ENCODE measurements around the gene ZNF428. TPM values are rescaled to one million over a fixed set of nuclear protein-coding genes. Genes with fewer than 3 reads are reported as not detected.

ZNF428 gene
- total RNA-seq, 3 donors from 2014 or later = 13.6 to 40.2 (median 19.4) TPM

DNA sequence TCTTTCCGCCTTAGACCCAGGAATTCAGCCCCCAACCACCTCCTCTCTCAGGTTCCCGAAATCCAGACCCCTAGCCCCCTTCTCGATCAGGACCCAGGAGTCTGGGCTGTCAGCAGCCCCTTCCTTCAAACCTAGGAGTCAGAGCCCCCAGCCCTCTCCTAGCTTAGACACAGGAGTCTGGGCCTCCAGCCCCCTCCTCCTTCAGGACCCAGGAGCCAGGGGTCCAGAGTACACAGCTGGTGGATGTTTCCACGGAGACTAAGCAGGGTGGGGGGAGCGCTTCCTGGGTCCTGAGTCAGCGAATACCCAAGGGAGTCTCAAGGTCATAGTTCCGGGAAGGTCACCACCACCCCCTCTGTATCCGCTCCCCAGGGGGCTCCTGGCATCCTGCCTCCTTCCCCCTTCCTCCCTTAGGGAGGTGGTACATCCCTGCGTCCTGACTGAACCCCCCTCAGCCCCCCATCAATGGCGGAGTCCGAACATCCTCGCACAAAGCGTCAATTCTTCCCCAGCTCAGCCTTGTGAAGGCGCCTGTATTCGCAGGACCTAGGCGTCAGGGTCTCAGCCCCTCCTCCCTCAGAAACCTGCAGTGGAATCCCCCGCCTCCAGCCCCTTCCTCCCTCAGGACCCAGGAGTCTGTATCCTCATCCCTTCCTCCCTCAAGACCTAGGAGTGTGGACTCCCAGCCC lies 15.6 kb upstream of the ZNF428 start:
- H3K4me1 ChIP-seq (ENCODE audit: low read depth) = peaks cover under 1% of the 10 kb centered on the region
- ATAC-seq = no peak
- H3K36me3 ChIP-seq (ENCODE audit: low read depth) = no peaks in the 10 kb centered on the region
- TF ChIP-seq, protein P1, sequence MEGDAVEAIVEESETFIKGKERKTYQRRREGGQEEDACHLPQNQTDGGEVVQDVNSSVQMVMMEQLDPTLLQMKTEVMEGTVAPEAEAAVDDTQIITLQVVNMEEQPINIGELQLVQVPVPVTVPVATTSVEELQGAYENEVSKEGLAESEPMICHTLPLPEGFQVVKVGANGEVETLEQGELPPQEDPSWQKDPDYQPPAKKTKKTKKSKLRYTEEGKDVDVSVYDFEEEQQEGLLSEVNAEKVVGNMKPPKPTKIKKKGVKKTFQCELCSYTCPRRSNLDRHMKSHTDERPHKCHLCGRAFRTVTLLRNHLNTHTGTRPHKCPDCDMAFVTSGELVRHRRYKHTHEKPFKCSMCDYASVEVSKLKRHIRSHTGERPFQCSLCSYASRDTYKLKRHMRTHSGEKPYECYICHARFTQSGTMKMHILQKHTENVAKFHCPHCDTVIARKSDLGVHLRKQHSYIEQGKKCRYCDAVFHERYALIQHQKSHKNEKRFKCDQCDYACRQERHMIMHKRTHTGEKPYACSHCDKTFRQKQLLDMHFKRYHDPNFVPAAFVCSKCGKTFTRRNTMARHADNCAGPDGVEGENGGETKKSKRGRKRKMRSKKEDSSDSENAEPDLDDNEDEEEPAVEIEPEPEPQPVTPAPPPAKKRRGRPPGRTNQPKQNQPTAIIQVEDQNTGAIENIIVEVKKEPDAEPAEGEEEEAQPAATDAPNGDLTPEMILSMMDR (IDR thresholded peaks at IDR 0.05) = no peak
- no peak for DNase-seq
- intact Hi-C loops (cut with DNase I, micrococcal nuclease) = loop anchor here in 1 of 2 donors (10.0 kb wide), 1 partner anchor 80 kb away; no protein-coding TSS in a partner anchor
- H3K4me3 ChIP-seq = no peak overlapping the region
- no peaks in the 10 kb centered on the region for H3K9me3 ChIP-seq

DNA sequence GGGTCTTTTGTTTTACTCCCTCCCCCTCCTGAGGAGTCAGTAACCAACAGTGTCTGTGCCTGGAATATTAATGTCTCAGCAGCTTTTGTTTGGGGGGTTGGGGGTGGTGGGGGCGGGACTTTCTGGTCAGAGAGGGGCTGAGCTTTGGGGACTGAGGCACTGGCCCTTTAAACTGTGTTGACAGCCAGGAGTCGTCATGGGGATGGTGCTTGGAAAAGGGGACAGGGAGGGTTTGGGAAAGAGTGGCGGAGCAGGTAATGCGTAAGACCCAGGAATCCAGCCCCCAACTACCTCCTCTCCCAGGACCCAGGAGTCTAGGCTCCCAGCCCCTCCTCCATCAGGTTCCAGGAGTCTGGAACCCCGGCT lies 15.1 kb upstream of the ZNF428 start:
- no peaks in the 10 kb centered on the region for H3K4me1 ChIP-seq (ENCODE audit: low read depth)
- no peak overlapping the region for H3K4me3 ChIP-seq
- no peaks in the 10 kb centered on the region for H3K36me3 ChIP-seq (ENCODE audit: low read depth)
- intact Hi-C loops (cut with DNase I, micrococcal nuclease) = loop anchor here in 1 of 2 donors (10.0 kb wide), 1 partner anchor 80 kb away; no protein-coding TSS in a partner anchor
- H3K9me3 ChIP-seq = no peaks in the 10 kb centered on the region
- DNase-seq (no peak), ATAC-seq (no peak)
- TF ChIP-seq, protein P1 (IDR thresholded peaks at IDR 0.05) = no peak

DNA sequence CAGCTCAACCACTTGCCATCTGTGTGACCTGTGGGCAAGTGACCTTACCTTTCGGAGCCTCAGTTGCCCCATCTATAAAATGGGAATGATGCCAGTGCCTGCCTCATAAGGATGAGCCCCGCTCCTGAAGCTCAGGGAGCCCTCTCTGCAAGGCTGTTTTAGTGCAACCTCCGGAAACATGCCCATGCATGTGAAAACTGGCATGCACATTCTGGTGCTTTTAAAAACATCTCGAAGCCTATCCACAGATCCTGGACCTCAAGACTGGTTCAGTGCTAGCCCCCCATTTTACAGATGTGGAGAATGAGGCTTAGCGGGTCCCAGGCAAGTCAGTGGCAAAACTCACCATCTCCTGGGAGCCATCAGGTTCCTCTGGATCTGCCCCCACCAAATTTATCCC lies 14.6 kb upstream of the ZNF428 start:
- Histone ChIP-seq H3K36me3 (ENCODE audit: low read depth) (no peaks in the 10 kb centered on the region), H3K4me1 (ENCODE audit: low read depth) (no peaks in the 10 kb centered on the region), H3K4me3 (no peak overlapping the region), H3K9me3 (no peaks in the 10 kb centered on the region)
- ATAC-seq (no peak), DNase-seq (no peak)
- intact Hi-C loops (cut with DNase I, micrococcal nuclease) = loop anchor here in 1 of 2 donors (10.0 kb wide), 1 partner anchor 79 kb away; no protein-coding TSS in a partner anchor
- TF ChIP-seq, protein P1 (IDR thresholded peaks at IDR 0.05) = no peak

DNA sequence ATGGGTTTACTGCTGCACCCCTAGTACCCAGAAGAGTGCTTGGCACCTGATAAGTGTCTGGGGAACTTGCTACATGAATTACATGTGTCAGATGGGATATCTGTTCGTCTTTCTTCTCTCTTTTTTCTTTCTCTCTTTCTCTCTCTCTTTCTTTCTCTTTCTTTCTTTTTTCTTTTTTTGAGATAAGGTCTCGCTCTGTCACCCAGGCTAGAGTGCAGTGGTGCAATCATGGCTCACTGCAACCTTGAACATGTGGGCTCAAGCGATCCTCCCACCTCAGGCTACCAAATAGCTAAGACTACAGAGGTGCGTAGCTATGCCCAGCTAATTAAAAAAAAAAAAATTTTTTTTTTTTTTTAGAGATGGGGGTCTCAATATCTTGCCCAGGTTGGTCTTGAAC lies 14.1 kb upstream of the ZNF428 start:
- H3K4me3 ChIP-seq = no peak overlapping the region
- no peaks in the 10 kb centered on the region for H3K36me3 ChIP-seq (ENCODE audit: low read depth)
- no peaks in the 10 kb centered on the region for H3K9me3 ChIP-seq
- intact Hi-C loops (cut with DNase I, micrococcal nuclease) = loop anchor here in 1 of 2 donors (10.0 kb wide), 1 partner anchor 79 kb away; no protein-coding TSS in a partner anchor
- no peak for DNase-seq
- TF ChIP-seq, protein P1 (IDR thresholded peaks at IDR 0.05) = no peak
- no peak for ATAC-seq
- H3K4me1 ChIP-seq (ENCODE audit: low read depth) = no peaks in the 10 kb centered on the region

DNA sequence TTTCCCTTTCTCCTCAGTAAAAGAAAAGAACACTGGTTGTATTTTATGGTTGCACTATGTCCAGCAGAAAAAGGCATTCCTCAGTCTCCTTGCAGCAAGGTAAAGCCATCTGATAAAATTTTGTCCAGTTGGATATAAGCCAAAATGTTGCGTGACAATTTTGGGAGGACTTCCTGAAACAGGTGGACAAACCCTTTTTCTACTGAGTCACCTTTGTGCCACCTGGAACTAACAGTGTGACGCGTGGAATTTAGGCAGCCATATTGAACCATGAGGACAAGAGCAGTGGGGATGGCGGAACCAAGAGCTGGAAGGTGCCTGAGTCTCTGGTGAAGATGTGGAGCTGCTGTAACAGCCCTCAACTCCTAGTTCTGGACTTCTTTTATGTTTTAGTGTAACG lies 12.1 kb upstream of the ZNF428 start:
- no peaks in the 10 kb centered on the region for H3K4me1 ChIP-seq (ENCODE audit: low read depth)
- no peak overlapping the region for H3K4me3 ChIP-seq
- DNase-seq (no peak), ATAC-seq (no peak)
- H3K9me3 ChIP-seq = no peaks in the 10 kb centered on the region
- H3K36me3 ChIP-seq (ENCODE audit: low read depth) = no peaks in the 10 kb centered on the region
- TF ChIP-seq, protein P1 (IDR thresholded peaks at IDR 0.05) = no peak
- intact Hi-C loops (cut with DNase I, micrococcal nuclease) = loop anchor here in 1 of 2 donors (10.0 kb wide), 1 partner anchor 77 kb away; no protein-coding TSS in a partner anchor

Measured in mucosa of descending colon (tissue), 3 donors.